ENCODE data around the gene SLC13A2. TPM values are rescaled to one million over a fixed set of nuclear protein-coding genes. Genes with fewer than 3 reads are reported as not detected.

The SLC13A2 gene
- total RNA-seq, 1 experiment from 2014 or later: 0.57 TPM

DNA sequence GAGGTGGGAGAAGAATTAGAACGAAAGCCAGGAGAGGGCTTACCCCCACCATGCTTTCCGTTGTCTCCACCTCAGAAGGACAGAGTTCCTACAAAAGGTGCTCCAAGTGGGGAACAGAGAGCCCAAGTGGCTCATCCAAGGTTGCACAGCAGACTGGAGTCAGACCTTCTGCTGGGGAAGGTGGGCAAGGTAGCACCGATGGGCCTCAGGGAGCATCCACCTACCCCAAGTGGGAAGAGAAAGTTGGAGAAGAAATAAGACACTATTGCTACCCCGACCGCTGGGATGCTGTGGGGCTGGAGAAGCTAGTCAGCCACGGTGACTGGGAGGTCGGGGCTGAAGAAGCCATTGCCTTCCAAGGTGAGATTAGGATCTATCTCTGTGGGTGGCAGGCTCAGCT is 57.5 kb downstream of the SLC13A2 start:
- Histone ChIP-seq H3K9me3 (no peaks in the 10 kb centered on the region), H3K36me3 (ENCODE audit: control insufficient read depth, insufficient read depth, low read length) (no peaks in the 10 kb centered on the region), H3K4me1 (peaks cover 14% of the 10 kb centered on the region), H3K27me3 (replicated peaks; ENCODE audit: control insufficient read depth, insufficient read depth, low read length) (no peaks in the 10 kb centered on the region), H3K4me3 (ENCODE audit: low read depth, low read length) (no peak overlapping the region)
- TF ChIP-seq, protein P1, sequence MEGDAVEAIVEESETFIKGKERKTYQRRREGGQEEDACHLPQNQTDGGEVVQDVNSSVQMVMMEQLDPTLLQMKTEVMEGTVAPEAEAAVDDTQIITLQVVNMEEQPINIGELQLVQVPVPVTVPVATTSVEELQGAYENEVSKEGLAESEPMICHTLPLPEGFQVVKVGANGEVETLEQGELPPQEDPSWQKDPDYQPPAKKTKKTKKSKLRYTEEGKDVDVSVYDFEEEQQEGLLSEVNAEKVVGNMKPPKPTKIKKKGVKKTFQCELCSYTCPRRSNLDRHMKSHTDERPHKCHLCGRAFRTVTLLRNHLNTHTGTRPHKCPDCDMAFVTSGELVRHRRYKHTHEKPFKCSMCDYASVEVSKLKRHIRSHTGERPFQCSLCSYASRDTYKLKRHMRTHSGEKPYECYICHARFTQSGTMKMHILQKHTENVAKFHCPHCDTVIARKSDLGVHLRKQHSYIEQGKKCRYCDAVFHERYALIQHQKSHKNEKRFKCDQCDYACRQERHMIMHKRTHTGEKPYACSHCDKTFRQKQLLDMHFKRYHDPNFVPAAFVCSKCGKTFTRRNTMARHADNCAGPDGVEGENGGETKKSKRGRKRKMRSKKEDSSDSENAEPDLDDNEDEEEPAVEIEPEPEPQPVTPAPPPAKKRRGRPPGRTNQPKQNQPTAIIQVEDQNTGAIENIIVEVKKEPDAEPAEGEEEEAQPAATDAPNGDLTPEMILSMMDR (IDR thresholded peaks at IDR 0.05; ENCODE audit: insufficient read depth in 1 of 2, low read depth in 1 of 2, low read length in 1 of 2, severe bottlenecking in 1 of 2, unreplicated experiment in 1 of 2): no peak
- H3K4me3 Mint-ChIP-seq (ENCODE audit: unreplicated experiment): no peak overlapping the region
- H3K27ac Mint-ChIP-seq (ENCODE audit: unreplicated experiment): no peak overlapping the region
- no TSS peak for BruUV-seq (replicated peaks)
- ChIA-PET POLR2A (no interaction called here), CTCF (no interaction called here)
- H3K36me3 Mint-ChIP-seq (ENCODE audit: insufficient read depth, unreplicated experiment): no peaks in the 10 kb centered on the region
- no peaks in the 10 kb centered on the region for H3K4me1 Mint-ChIP-seq (ENCODE audit: low read depth, unreplicated experiment)
- H3K9me3 Mint-ChIP-seq (ENCODE audit: unreplicated experiment): no peaks in the 10 kb centered on the region
- no peak for DNase-seq
- no peaks in the 10 kb centered on the region for H3K27me3 Mint-ChIP-seq (ENCODE audit: insufficient read depth, unreplicated experiment)
- intact Hi-C loops (cut with micrococcal nuclease; ENCODE audit: unreplicated experiment): no loop called here

DNA sequence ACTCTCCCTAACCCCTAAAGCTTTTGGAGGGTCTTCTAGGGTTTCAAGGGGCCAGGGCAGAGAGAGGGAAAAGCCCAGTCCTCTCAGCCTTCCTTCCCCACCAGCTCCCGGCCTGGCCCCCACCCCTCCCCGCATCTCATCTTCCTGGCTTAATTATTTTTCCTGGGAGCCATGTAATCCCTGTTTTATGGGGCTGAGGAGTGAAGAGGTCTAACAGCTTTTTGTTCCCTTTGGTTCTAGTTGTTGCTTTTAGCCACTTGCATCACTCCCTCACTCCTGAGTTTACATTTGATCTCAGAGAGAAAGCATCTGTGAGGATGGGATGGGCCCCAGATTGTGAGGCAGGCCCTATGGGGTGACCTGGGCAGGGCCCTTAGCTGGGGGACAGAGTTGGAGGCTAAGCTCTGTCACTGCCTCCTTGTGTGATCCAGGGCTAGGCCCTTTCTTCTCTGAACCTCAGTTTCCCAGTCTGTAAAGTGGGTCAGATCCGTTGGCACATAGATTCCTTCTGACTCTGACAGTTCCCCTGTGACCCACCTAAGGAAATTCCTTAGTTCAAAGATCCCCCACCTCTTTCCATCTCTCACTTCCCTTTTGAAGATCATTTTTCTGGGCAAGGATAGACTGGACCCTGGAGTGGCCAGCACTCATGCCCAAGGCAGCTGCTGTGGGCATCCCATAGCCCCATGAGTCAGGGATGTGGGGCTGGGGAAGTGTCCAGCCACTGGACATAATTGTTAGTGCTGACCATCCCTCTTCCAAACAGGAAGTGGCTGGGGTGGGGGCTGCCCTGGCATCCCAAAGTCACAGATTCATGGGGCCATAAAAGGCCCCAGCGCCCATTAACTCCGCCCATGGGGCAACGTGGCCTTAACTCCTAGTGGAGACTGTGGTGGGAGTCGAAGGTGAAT is 58.9 kb downstream of the SLC13A2 start:
- CTCF ChIA-PET: no interaction called here
- POLR2A ChIA-PET: no interaction called here
- H3K4me1 ChIP-seq: no peaks in the 10 kb centered on the region; the same call in 1 of the 2 replicates
- Mint-ChIP-seq H3K27me3 (ENCODE audit: insufficient read depth, unreplicated experiment) (no peaks in the 10 kb centered on the region), H3K4me3 (ENCODE audit: unreplicated experiment) (no peak overlapping the region), H3K27ac (ENCODE audit: unreplicated experiment) (no peak overlapping the region), H3K9me3 (ENCODE audit: unreplicated experiment) (no peaks in the 10 kb centered on the region), H3K36me3 (ENCODE audit: insufficient read depth, unreplicated experiment) (no peaks in the 10 kb centered on the region), H3K4me1 (ENCODE audit: low read depth, unreplicated experiment) (no peaks in the 10 kb centered on the region)
- no peaks in the 10 kb centered on the region for H3K27me3 ChIP-seq (replicated peaks; ENCODE audit: control insufficient read depth, insufficient read depth, low read length)
- no peaks in the 10 kb centered on the region for H3K9me3 ChIP-seq
- TF ChIP-seq, protein P1 (IDR thresholded peaks at IDR 0.05; ENCODE audit: insufficient read depth in 1 of 2, low read depth in 1 of 2, low read length in 1 of 2, severe bottlenecking in 1 of 2, unreplicated experiment in 1 of 2): no peak
- no peak overlapping the region for H3K4me3 ChIP-seq (ENCODE audit: low read depth, low read length)
- intact Hi-C loops (cut with micrococcal nuclease; ENCODE audit: unreplicated experiment): no loop called here
- no peak for DNase-seq
- no TSS peak for BruUV-seq (replicated peaks)
- no peaks in the 10 kb centered on the region for H3K36me3 ChIP-seq (ENCODE audit: control insufficient read depth, insufficient read depth, low read length)

DNA sequence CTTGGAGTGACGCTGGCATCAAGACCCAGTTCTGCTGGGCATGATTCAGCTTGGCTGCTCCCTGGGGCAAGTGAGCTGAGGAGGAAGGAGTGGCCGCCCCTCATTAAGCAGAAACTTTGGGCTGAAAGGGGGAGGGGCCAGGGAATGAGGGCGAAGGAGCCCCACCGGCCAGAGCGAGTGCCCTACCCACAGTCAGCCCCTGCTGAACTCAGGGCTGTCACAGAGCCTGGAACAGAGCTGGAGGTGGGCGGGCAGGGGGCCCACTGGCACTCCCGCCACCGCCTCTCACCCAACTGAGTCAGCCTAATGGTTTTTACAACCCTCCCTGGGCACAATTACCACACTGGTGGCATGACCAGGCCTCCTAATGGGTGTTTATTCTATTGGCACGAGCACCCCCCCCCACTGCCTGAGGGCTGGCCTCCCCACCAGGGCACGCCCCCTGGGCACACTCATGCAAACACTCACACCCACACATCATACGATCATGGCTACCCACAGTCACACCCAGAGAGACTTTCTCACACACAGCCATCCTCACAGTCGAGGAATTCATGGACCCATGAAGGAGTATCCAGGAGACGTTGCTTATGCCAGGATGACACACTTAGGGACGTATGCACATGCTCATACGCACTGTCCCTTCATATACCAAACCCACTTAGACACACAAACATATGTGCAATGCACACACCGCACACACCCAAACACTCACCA is 59.8 kb downstream of the SLC13A2 start:
- TF ChIP-seq, protein P1 (IDR thresholded peaks at IDR 0.05; ENCODE audit: insufficient read depth in 1 of 2, low read depth in 1 of 2, low read length in 1 of 2, severe bottlenecking in 1 of 2, unreplicated experiment in 1 of 2): no peak
- POLR2A ChIA-PET: no interaction called here
- H3K4me3 Mint-ChIP-seq (ENCODE audit: unreplicated experiment): no peak overlapping the region
- no TSS peak for BruUV-seq (replicated peaks)
- H3K27me3 Mint-ChIP-seq (ENCODE audit: insufficient read depth, unreplicated experiment): no peaks in the 10 kb centered on the region
- no peaks in the 10 kb centered on the region for H3K4me1 Mint-ChIP-seq (ENCODE audit: low read depth, unreplicated experiment)
- Histone ChIP-seq H3K9me3 (no peaks in the 10 kb centered on the region), H3K4me3 (ENCODE audit: low read depth, low read length) (no peak overlapping the region), H3K36me3 (ENCODE audit: control insufficient read depth, insufficient read depth, low read length) (no peaks in the 10 kb centered on the region), H3K27me3 (replicated peaks; ENCODE audit: control insufficient read depth, insufficient read depth, low read length) (no peaks in the 10 kb centered on the region), H3K4me1 (no peaks in the 10 kb centered on the region; the same call in 1 of the 2 replicates)
- no peaks in the 10 kb centered on the region for H3K9me3 Mint-ChIP-seq (ENCODE audit: unreplicated experiment)
- intact Hi-C loops (cut with micrococcal nuclease; ENCODE audit: unreplicated experiment): no loop called here
- CTCF ChIA-PET: interaction anchor here (0.5 kb wide), 1 partner anchor 103 kb away, joined by 7 read pairs; no protein-coding TSS in a partner anchor
- H3K36me3 Mint-ChIP-seq (ENCODE audit: insufficient read depth, unreplicated experiment): no peaks in the 10 kb centered on the region
- H3K27ac Mint-ChIP-seq (ENCODE audit: unreplicated experiment): no peak overlapping the region
- DNase-seq: no peak

All from Caco-2 (cell line).